Upper lobe of left lung (tissue), 4 donors: ENCODE results near the gene TCEA2.

Experiments used
- POLR2A ChIP-seq, 4 donors: fragments of 450-650 bp; IDR thresholded peaks; one replicate each; pipeline ENCODE4 v1.5.1; 2016 to 2017; ENCODE audit warnings: antibody characterized with exemption in 4 of 4, mild to moderate bottlenecking in 2 of 4
- POLR2AphosphoS5 ChIP-seq, 2 donors: sonication (generic); formaldehyde crosslinking; IDR thresholded peaks; one replicate each; pipeline ENCODE4 v1.5.1; 2017; ENCODE audit warnings: antibody characterized with exemption in 2 of 2
- TF ChIP-seq, protein P1 (sequence below), 6 experiments: fragments of 450-650 bp in 4 of 6; fragments of 200-600 bp in 2 of 6; sonication (generic) in 2 of 6; IDR thresholded peaks; one replicate each; pipeline ENCODE4 v1.5.1; 2016 to 2019; ENCODE audit warnings: antibody characterized with exemption in 6 of 6

- TF ChIP-seq, protein P1, sequence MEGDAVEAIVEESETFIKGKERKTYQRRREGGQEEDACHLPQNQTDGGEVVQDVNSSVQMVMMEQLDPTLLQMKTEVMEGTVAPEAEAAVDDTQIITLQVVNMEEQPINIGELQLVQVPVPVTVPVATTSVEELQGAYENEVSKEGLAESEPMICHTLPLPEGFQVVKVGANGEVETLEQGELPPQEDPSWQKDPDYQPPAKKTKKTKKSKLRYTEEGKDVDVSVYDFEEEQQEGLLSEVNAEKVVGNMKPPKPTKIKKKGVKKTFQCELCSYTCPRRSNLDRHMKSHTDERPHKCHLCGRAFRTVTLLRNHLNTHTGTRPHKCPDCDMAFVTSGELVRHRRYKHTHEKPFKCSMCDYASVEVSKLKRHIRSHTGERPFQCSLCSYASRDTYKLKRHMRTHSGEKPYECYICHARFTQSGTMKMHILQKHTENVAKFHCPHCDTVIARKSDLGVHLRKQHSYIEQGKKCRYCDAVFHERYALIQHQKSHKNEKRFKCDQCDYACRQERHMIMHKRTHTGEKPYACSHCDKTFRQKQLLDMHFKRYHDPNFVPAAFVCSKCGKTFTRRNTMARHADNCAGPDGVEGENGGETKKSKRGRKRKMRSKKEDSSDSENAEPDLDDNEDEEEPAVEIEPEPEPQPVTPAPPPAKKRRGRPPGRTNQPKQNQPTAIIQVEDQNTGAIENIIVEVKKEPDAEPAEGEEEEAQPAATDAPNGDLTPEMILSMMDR (IDR thresholded peaks at IDR 0.05), result no peak
- TF ChIP-seq POLR2AphosphoS5 (IDR thresholded peaks at IDR 0.05) (no peak), POLR2A (IDR thresholded peaks at IDR 0.05) (no peak)
These were observed 12.6 kb downstream of the TCEA2 start for GRCh38 chr20:64075556-64075955.
